Measurements from ENCODE around the gene ZNF420. TPM values are rescaled to one million over a fixed set of nuclear protein-coding genes. Genes with fewer than 3 reads are reported as not detected.
"Not testable (repeated sequence)": the region's sequence is repeated elsewhere in the genome, so short reads cannot be mapped to it uniquely, and the experiment has no call there.

Gene ZNF420
- polyA plus RNA-seq (2011; rRNA removed) (2.7 and 3.1 TPM in 2 replicates), polyA minus RNA-seq (2011; rRNA and poly(A)+ RNA removed) (4.2 and 4.3 TPM in 2 replicates)

GRCh38 chr19:37077934-37078716 lies at the start of gene ZNF420:
Gene ZNF420 (plus strand): TSS chr19:37078433. CDS start chr19:37089119, 10,686 bp downstream.
- no peaks in the 10 kb centered on the region for H3K36me3 ChIP-seq (ENCODE audit: control insufficient read depth, insufficient read depth, low read length)
- no peaks in the 10 kb centered on the region for H3K27me3 ChIP-seq (ENCODE audit: control insufficient read depth, insufficient read depth, low read length)
- POLR2A ChIA-PET = no interaction called here
- TF ChIP-seq CTCF (IDR thresholded peaks at IDR 0.05; ENCODE audit: insufficient read depth, low read depth, low read length) = no peak
- peak within 1 kb of the TSS; percentile 58 for H3K4me3 ChIP-seq (ENCODE audit: low read depth, low read length)
- CTCF ChIA-PET = interaction anchor here (0.7 to 0.8 kb wide), 2 partner anchors 9 to 105 kb away, joined by 3 to 5 read pairs; no protein-coding TSS in a partner anchor
- peak; percentile 83 for DNase-seq (ENCODE audit: low read depth)

GRCh38 chr19:37045140-37045539 lies 33.1 kb upstream of the ZNF420 start:
- Histone ChIP-seq H3K4me3 (ENCODE audit: low read depth, low read length) (no peak overlapping the region), H3K27me3 (ENCODE audit: control insufficient read depth, insufficient read depth, low read length) (no peaks in the 10 kb centered on the region), H3K36me3 (ENCODE audit: control insufficient read depth, insufficient read depth, low read length) (no peaks in the 10 kb centered on the region)
- ChIA-PET POLR2A (no interaction called here), CTCF (no interaction called here)
- no peak for TF ChIP-seq CTCF (IDR thresholded peaks at IDR 0.05; ENCODE audit: insufficient read depth, low read depth, low read length)
- DNase-seq (ENCODE audit: low read depth) = no peak

- no peak for DNase-seq (ENCODE audit: low read depth)
- Histone ChIP-seq H3K36me3 (ENCODE audit: control insufficient read depth, insufficient read depth, low read length) (no peaks in the 10 kb centered on the region), H3K27me3 (ENCODE audit: control insufficient read depth, insufficient read depth, low read length) (no peaks in the 10 kb centered on the region), H3K4me3 (ENCODE audit: low read depth, low read length) (no peak overlapping the region)
- ChIA-PET POLR2A (no interaction called here), CTCF (no interaction called here)
- TF ChIP-seq CTCF (IDR thresholded peaks at IDR 0.05; ENCODE audit: insufficient read depth, low read depth, low read length) = no peak
Measured at GRCh38 chr19:37055330-37055729, 22.9 kb upstream of the ZNF420 start.

GRCh38 chr19:37056776-37057175 lies 21.5 kb upstream of the ZNF420 start:
- no peak for DNase-seq (ENCODE audit: low read depth)
- POLR2A ChIA-PET = no interaction called here
- CTCF ChIA-PET = no interaction called here
- Histone ChIP-seq H3K4me3 (ENCODE audit: low read depth, low read length) (no peak overlapping the region), H3K27me3 (ENCODE audit: control insufficient read depth, insufficient read depth, low read length) (no peaks in the 10 kb centered on the region), H3K36me3 (ENCODE audit: control insufficient read depth, insufficient read depth, low read length) (no peaks in the 10 kb centered on the region)
- TF ChIP-seq CTCF (IDR thresholded peaks at IDR 0.05; ENCODE audit: insufficient read depth, low read depth, low read length) = no peak

- Histone ChIP-seq H3K36me3 (ENCODE audit: control insufficient read depth, insufficient read depth, low read length) (no peaks in the 10 kb centered on the region), H3K27me3 (ENCODE audit: control insufficient read depth, insufficient read depth, low read length) (no peaks in the 10 kb centered on the region), H3K4me3 (ENCODE audit: low read depth, low read length) (no peak overlapping the region)
- no peak for DNase-seq (ENCODE audit: low read depth)
- CTCF ChIA-PET = no interaction called here
- POLR2A ChIA-PET = no interaction called here
- TF ChIP-seq CTCF (IDR thresholded peaks at IDR 0.05; ENCODE audit: insufficient read depth, low read depth, low read length) = no peak
Measured at GRCh38 chr19:37059142-37059541, 19.1 kb upstream of the ZNF420 start.

GRCh38 chr19:37064886-37065285 lies 13.3 kb upstream of the ZNF420 start:
- H3K27me3 ChIP-seq (ENCODE audit: control insufficient read depth, insufficient read depth, low read length); DNase-seq (ENCODE audit: low read depth); H3K36me3 ChIP-seq (ENCODE audit: control insufficient read depth, insufficient read depth, low read length); H3K4me3 ChIP-seq (ENCODE audit: low read depth, low read length); CTCF ChIA-PET; POLR2A ChIA-PET: not testable (repeated sequence)
